Measurements from ENCODE around the gene CHN2. TPM values are rescaled to one million over a fixed set of nuclear protein-coding genes. Genes with fewer than 3 reads are reported as not detected.

The CHN2 gene
- total RNA-seq, 1 experiment from 2014 or later, result 0.15 TPM

GRCh38 chr7:29332875-29333855, 138.6 kb downstream of the CHN2 start:
- CTCF ChIA-PET, result no interaction called here

More at GRCh38 chr7:29332875-29333855, 138.6 kb downstream of the CHN2 start:
- H3K36me3 ChIP-seq (ENCODE audit: control insufficient read depth, insufficient read depth, low read length), result no peaks in the 10 kb centered on the region
- no peak overlapping the region for H3K4me3 ChIP-seq (ENCODE audit: low read depth in 2 of 2, low read length in 2 of 2)
- intact Hi-C loops (cut with micrococcal nuclease; ENCODE audit: unreplicated experiment), result no loop called here
- no peak overlapping the region for H3K27ac ChIP-seq (ENCODE audit: low read length)
- no peaks in the 10 kb centered on the region for H3K4me1 ChIP-seq (ENCODE audit: control insufficient read depth, insufficient read depth, low read length)
- H3K9me3 ChIP-seq (ENCODE audit: control insufficient read depth, insufficient read depth, low read depth, low read length), result no peaks in the 10 kb centered on the region
- no peak for DNase-seq (ENCODE audit: low read depth, low spot score)
- TF ChIP-seq REST (IDR thresholded peaks at IDR 0.05; ENCODE audit: insufficient read depth in 1 of 2, low read depth in 2 of 2, low read length in 1 of 2) (no peak), POLR2AphosphoS5 (IDR thresholded peaks at IDR 0.05; ENCODE audit: low read depth, low read length) (no peak), TCF7L2 (IDR thresholded peaks at IDR 0.05; ENCODE audit: low read depth, low read length) (no peak), SIN3A (IDR thresholded peaks at IDR 0.05; ENCODE audit: borderline replicate concordance, insufficient read depth, low read depth, low read length) (no peak)
- TF ChIP-seq, protein P1, sequence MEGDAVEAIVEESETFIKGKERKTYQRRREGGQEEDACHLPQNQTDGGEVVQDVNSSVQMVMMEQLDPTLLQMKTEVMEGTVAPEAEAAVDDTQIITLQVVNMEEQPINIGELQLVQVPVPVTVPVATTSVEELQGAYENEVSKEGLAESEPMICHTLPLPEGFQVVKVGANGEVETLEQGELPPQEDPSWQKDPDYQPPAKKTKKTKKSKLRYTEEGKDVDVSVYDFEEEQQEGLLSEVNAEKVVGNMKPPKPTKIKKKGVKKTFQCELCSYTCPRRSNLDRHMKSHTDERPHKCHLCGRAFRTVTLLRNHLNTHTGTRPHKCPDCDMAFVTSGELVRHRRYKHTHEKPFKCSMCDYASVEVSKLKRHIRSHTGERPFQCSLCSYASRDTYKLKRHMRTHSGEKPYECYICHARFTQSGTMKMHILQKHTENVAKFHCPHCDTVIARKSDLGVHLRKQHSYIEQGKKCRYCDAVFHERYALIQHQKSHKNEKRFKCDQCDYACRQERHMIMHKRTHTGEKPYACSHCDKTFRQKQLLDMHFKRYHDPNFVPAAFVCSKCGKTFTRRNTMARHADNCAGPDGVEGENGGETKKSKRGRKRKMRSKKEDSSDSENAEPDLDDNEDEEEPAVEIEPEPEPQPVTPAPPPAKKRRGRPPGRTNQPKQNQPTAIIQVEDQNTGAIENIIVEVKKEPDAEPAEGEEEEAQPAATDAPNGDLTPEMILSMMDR (IDR thresholded peaks at IDR 0.05), result no peak
- in situ Hi-C loops (cut with HindIII; ENCODE audit: low pct_unique_long_range_greater_than_20kb, low sequenced_read_pairs), result no loop called here
- BruUV-seq (replicated peaks), result no TSS peak
- peaks cover 20% of the 10 kb centered on the region for H3K27me3 ChIP-seq (ENCODE audit: control insufficient read depth, insufficient read depth, low read length)
- POLR2A ChIA-PET, result interaction anchor here (0.6 kb wide), 1 partner anchor 33 kb away, joined by 3 read pairs; no protein-coding TSS in a partner anchor
- ATAC-seq, result no peak

All from Panc1 (cell line).